Uterus (tissue), 4 donors: ENCODE data around the gene RNF130. TPM values are rescaled to one million over a fixed set of nuclear protein-coding genes. Genes with fewer than 3 reads are reported as not detected.

Experiments used
- DNase-seq, 2 donors: peaks; one replicate each; pipeline ENCODE4 v3.0.0-alpha.2; 2019 to 2020
- H3K27ac ChIP-seq, 2 donors: fragments of 200-600 bp; sonication (generic); 1 replicate in 1 of 2; 2 replicates in 1 of 2; pipeline ENCODE4 v1.5.1; 2016 to 2018
- H3K27me3 ChIP-seq, 2 donors: fragments of 200-600 bp; sonication (generic); one replicate each; pipeline ENCODE4 v1.5.1; 2018 to 2019; ENCODE audit warnings: control low read depth in 1 of 2
- H3K36me3 ChIP-seq, 2 donors: fragments of 200-600 bp; sonication (generic); one replicate each; pipeline ENCODE4 v1.5.1; 2019; ENCODE audit warnings: control low read depth in 1 of 2
- H3K4me1 ChIP-seq, 2 donors: fragments of 200-600 bp; sonication (generic); one replicate each; pipeline ENCODE4 v1.5.1; 2018 to 2019; ENCODE audit warnings: control low read depth in 1 of 2
- H3K4me3 ChIP-seq, 2 donors: fragments of 200-600 bp; sonication (generic); 1 replicate in 1 of 2; 2 replicates in 1 of 2; pipeline ENCODE4 v1.5.1; 2018 to 2019; ENCODE audit warnings: mild to moderate bottlenecking in 1 of 2
- H3K9me3 ChIP-seq, 2 donors: fragments of 200-600 bp; sonication (generic); one replicate each; pipeline ENCODE4 v1.5.1; 2019; ENCODE audit warnings: control low read depth in 1 of 2
- POLR2A ChIP-seq, 2 donors: fragments of 450-650 bp; IDR thresholded peaks; one replicate each; pipeline ENCODE4 v1.6.1; 2016; ENCODE audit warnings: antibody characterized with exemption in 2 of 2, mild to moderate bottlenecking in 1 of 2, moderate library complexity in 1 of 2
- intact Hi-C: fragments of 100-400 bp; cut with DNase I; formaldehyde crosslinking; loops from one replicate; pipeline ENCODE4 v1.15.1; 2023; ENCODE audit warnings: low total_unique reads
- total RNA-seq, 4 donors: library from RNA; depleted of rRNA in 3 of 4; stranded (reverse); fragments of >200 nt in 3 of 4; gene quantifications; one replicate each; pipeline versions ENCODE4 v1.1.0 to v1.2.4, GENCODE V29; 2014 to 2023
- TF ChIP-seq, protein P1 (sequence below), 4 experiments: fragments of 200-600 bp in 2 of 4; fragments of 450-650 bp in 2 of 4; sonication (generic) in 2 of 4; IDR thresholded peaks; one replicate each; pipeline ENCODE4 v1.5.1; 2016 to 2019; ENCODE audit warnings: antibody characterized with exemption in 4 of 4, mild to moderate bottlenecking in 2 of 4, moderate library complexity in 1 of 4
- donor health status: DM: yes; HTN: yes; CAD: no.

The RNF130 gene
- total RNA-seq, 4 donors from 2014 or later: 53.8 to 119 (median 85.8) TPM

DNA sequence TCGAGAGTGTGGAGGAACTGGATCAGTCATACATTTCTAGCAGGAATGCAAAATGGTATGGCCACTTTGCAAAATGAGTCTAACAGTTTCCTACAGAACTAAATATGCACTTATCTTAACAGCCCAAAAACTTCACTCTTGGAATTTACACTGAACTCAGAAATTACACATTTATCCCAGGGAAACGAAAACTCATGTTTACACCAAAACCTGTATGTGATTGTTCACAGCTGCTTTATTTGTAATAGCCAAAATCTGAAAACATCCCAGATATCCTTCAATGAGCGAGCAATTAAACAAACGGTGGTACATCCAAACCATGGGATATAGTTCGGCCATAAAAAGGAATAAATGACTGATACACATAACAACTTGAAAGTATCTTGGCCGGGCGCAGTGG is 62.0 kb downstream of the RNF130 start:
- intact Hi-C loops: no loop called here
- Histone ChIP-seq H3K4me1 (no peaks in the 10 kb centered on the region), H3K9me3 (no peaks in the 10 kb centered on the region), H3K27ac (no peak overlapping the region), H3K36me3 (no peaks in the 10 kb centered on the region), H3K4me3 (no peak overlapping the region), H3K27me3 (no peaks in the 10 kb centered on the region)
- no peak for TF ChIP-seq POLR2A (IDR thresholded peaks at IDR 0.05)
- TF ChIP-seq, protein P1, sequence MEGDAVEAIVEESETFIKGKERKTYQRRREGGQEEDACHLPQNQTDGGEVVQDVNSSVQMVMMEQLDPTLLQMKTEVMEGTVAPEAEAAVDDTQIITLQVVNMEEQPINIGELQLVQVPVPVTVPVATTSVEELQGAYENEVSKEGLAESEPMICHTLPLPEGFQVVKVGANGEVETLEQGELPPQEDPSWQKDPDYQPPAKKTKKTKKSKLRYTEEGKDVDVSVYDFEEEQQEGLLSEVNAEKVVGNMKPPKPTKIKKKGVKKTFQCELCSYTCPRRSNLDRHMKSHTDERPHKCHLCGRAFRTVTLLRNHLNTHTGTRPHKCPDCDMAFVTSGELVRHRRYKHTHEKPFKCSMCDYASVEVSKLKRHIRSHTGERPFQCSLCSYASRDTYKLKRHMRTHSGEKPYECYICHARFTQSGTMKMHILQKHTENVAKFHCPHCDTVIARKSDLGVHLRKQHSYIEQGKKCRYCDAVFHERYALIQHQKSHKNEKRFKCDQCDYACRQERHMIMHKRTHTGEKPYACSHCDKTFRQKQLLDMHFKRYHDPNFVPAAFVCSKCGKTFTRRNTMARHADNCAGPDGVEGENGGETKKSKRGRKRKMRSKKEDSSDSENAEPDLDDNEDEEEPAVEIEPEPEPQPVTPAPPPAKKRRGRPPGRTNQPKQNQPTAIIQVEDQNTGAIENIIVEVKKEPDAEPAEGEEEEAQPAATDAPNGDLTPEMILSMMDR (IDR thresholded peaks at IDR 0.05): no peak
- no peak for DNase-seq

DNA sequence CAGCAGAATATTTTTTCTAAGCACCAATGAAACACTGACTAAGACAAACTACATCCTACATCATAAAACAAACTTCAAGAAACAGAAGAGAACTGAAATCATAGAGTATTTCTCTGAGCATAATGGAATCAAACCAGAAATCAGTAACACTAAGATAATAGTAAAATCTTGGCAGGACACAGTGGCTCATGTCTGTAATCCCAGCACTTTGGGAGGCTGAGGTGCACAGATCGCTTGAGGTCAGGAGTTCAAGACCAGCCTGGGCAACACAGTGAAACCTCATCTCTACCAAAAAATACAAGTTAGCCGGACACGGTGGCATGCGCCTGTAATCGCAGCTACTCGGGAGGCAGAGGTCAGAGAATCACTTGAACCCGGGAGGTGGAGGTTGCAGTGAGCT is 63.1 kb downstream of the RNF130 start:
- DNase-seq: no peak

DNA sequence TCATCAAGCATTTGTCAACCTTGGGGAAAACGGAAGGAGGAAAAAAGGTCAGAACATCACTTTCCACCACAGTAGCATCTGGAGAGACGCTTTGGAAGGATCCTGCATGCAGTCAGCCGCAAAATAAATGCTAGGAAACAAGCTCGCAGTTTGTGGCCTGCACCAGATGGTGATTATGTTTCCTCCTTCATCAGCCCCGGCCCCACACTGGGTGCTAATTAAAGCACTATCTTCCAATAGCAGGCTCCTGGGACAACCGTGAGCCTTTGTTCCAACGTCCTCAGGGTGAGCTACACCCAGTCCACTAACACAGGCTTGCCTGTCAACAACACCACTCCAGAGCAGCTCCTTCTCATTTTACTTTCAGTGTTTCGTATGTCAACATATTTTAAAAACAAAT is 64.0 kb downstream of the RNF130 start:
- no peaks in the 10 kb centered on the region for H3K36me3 ChIP-seq

More for the DNA sequence above, 63.1 kb downstream of the RNF130 start:
- Histone ChIP-seq H3K27me3 (no peaks in the 10 kb centered on the region), H3K9me3 (no peaks in the 10 kb centered on the region), H3K27ac (no peak overlapping the region), H3K4me3 (no peak overlapping the region), H3K36me3 (no peaks in the 10 kb centered on the region), H3K4me1 (no peaks in the 10 kb centered on the region)
- intact Hi-C loops: no loop called here
- TF ChIP-seq, protein P1 (IDR thresholded peaks at IDR 0.05): no peak
- TF ChIP-seq POLR2A (IDR thresholded peaks at IDR 0.05): no peak

DNA sequence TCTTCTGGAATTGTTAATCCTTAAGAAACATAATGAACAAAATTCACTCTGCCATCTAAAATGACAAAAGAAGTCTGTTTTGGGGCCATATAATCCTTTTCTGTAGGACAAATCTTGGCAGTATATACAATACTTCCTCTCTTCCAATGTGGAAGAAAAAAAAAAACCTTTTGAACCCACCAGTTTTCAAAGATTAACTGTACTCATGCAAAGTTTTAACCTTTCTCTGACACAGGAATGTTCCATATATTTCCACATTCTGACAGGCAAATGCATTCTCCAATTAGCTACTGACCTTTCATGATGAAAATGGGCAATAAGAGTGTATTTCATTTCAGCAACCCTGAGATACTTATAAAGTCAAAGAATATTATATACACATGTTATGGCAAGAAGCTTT is 65.4 kb downstream of the RNF130 start:
- no peaks in the 10 kb centered on the region for H3K27me3 ChIP-seq
- intact Hi-C loops: no loop called here

More for the DNA sequence above, 64.0 kb downstream of the RNF130 start:
- H3K27me3 ChIP-seq: no peaks in the 10 kb centered on the region
- TF ChIP-seq, protein P1 (IDR thresholded peaks at IDR 0.05): no peak
- TF ChIP-seq POLR2A (IDR thresholded peaks at IDR 0.05): no peak
- H3K4me1 ChIP-seq: no peaks in the 10 kb centered on the region
- DNase-seq: no peak
- no peaks in the 10 kb centered on the region for H3K9me3 ChIP-seq
- intact Hi-C loops: no loop called here
- H3K27ac ChIP-seq: no peak overlapping the region
- no peak overlapping the region for H3K4me3 ChIP-seq

DNA sequence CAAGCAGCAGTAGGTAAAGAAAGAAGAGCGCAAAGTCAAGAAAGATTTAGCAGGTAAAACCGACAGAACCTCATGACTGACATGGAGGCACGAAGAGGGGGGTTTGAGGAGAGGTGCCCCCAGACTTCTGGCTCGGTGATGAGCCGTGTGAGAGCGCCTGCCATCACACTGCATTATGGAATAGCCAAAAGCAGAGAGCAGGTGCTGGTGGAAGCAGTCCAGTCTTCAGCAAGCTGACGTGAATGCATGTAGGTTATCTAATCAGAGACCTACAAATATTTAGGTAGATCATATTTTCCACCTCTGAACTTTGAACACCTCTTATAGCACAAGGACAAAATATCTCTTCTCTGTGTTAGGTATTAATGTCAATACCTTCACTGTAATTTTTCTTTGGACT is 68.4 kb downstream of the RNF130 start:
- no peaks in the 10 kb centered on the region for H3K9me3 ChIP-seq
- H3K27me3 ChIP-seq: no peaks in the 10 kb centered on the region
- no peak overlapping the region for H3K27ac ChIP-seq
- intact Hi-C loops: no loop called here
- H3K4me3 ChIP-seq: no peak overlapping the region
- no peaks in the 10 kb centered on the region for H3K36me3 ChIP-seq
- no peak for DNase-seq
- H3K4me1 ChIP-seq: no peaks in the 10 kb centered on the region
- no peak for TF ChIP-seq POLR2A (IDR thresholded peaks at IDR 0.05)
- TF ChIP-seq, protein P1 (IDR thresholded peaks at IDR 0.05): no peak

More for the DNA sequence above, 65.4 kb downstream of the RNF130 start:
- no peak overlapping the region for H3K4me3 ChIP-seq
- no peaks in the 10 kb centered on the region for H3K4me1 ChIP-seq
- no peaks in the 10 kb centered on the region for H3K9me3 ChIP-seq
- no peak overlapping the region for H3K27ac ChIP-seq
- no peak for TF ChIP-seq POLR2A (IDR thresholded peaks at IDR 0.05)
- TF ChIP-seq, protein P1 (IDR thresholded peaks at IDR 0.05): no peak
- no peak for DNase-seq
- H3K36me3 ChIP-seq: no peaks in the 10 kb centered on the region
